GM23338 (cell line): ENCODE measurements around the gene PTPRB.

ENCODE experiments used
- EZH2 ChIP-seq: fragments of 200-600 bp; sonication (generic); IDR thresholded peaks from one replicate; pipeline ENCODE4 v1.8.0; 2017; ENCODE audit warnings: antibody characterized with exemption, mild to moderate bottlenecking, low read depth; ENCODE audit not compliant: unreplicated experiment
- POLR2AphosphoS5 ChIP-seq: IDR thresholded peaks from 2 replicates; pipeline ENCODE4 v1.6.1; 2016; ENCODE audit warnings: antibody characterized with exemption, low read depth

DNA sequence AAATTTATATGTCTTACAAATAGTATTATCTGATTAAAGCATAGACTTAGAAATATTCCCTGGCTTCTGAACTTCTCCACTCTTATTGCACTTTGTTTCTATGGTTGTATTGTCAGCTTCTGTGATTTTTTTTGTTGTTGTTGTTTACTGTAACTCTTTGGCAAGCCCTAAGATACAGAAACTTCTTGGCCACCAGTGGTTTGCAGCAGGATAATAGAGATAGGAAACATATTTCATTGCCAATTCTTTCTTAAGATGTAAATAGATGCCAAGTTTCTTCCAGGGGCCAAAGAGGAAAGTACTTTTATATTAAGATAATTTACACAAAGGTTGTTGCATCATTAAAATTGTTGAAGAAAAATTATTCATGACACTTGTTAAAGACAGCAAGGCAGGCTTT, 123.8 kb downstream of the PTPRB start:
- TF ChIP-seq POLR2AphosphoS5 (no peak), EZH2 (no peak)
